Activated CD8-positive, alpha-beta T cell treated with anti-CD3 and anti-CD28 coated beads for 36 hours (primary cell): Measurements from ENCODE around the gene KDM4C. TPM values are rescaled to one million over a fixed set of nuclear protein-coding genes. Genes with fewer than 3 reads are reported as not detected.

Experiments used
- ATAC-seq: fragments of 200-7000 bp; cut with Tn5 transposase; one replicate; pipeline ENCODE4 v1.10.0; 2021; ENCODE audit warnings: mild to moderate bottlenecking, moderate library complexity
- CTCF ChIA-PET: fragments of 350-600 bp; sonication (Branson Sonifier 250); formaldehyde crosslinking; loops from one replicate; lab custom pipeline; 2021; ENCODE audit warnings: antibody characterized with exemption; lab: Charles Lee
- POLR2A ChIA-PET: fragments of 350-600 bp; sonication (Branson Sonifier 250); formaldehyde crosslinking; loops from one replicate; lab custom pipeline; 2021; ENCODE audit warnings: antibody characterized with exemption; lab: Charles Lee
- DNase-seq: peaks from one replicate; pipeline ENCODE4 v3.0.0-alpha.2; 2020
- H3K27ac Mint-ChIP-seq: one replicate; pipeline ENCODE4 v1.8.0; 2021; ENCODE audit warnings: mild to moderate bottlenecking, mixed read lengths
- H3K27me3 Mint-ChIP-seq: one replicate; pipeline ENCODE4 v1.8.0; 2021; ENCODE audit warnings: mixed read lengths
- H3K36me3 Mint-ChIP-seq: one replicate; pipeline ENCODE4 v1.8.0; 2021; ENCODE audit warnings: low read depth, mixed read lengths
- H3K4me1 Mint-ChIP-seq: one replicate; pipeline ENCODE4 v1.8.0; 2021; ENCODE audit warnings: low read depth, mixed read lengths
- H3K4me3 Mint-ChIP-seq: one replicate; pipeline ENCODE4 v1.8.0; 2021; ENCODE audit warnings: mild to moderate bottlenecking, moderate library complexity, mixed read lengths
- H3K9me3 Mint-ChIP-seq: one replicate; pipeline ENCODE4 v1.8.0; 2021; ENCODE audit warnings: mixed read lengths
- intact Hi-C: fragments of 100-400 bp; cut with micrococcal nuclease; formaldehyde crosslinking; loops from one replicate; pipeline ENCODE4 v1.10.0; 2022
- total RNA-seq, 2 experiments: library from RNA; stranded (reverse); gene quantifications; one replicate each; pipeline ENCODE4 v1.2.3, GENCODE V29; 2021
- TF ChIP-seq, protein P1 (sequence below): fragments of 200-600 bp; IDR thresholded peaks from one replicate; pipeline ENCODE4 v1.8.0; 2022; ENCODE audit warnings: antibody characterized with exemption, mild to moderate bottlenecking

The KDM4C gene
- total RNA-seq, 2 experiments from 2014 or later, result 31.1 to 32.9 TPM

DNA sequence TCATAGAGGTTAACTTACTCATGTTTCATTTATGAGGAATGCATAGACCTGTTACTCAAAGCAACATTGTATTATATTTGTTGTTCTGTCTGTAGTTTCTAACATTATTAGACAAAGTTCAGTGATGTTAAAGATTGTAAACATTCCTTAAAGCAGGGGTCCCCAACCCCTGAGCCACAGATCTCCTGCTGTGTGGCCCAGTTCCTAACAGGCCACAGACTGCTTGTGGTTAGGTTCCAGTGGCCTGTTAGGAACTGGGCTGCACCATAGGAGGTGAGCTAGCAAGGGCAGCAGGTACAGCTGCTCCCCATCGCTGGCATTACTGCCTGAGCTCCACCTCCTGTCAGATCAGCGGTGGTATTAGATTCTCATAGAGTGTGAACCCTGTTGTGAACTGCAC, 181.1 kb downstream of the KDM4C start:
- intact Hi-C loops, result no loop called here
- peaks cover 5% of the 10 kb centered on the region for H3K36me3 Mint-ChIP-seq
- ATAC-seq, result no peak
- POLR2A ChIA-PET, result no interaction called here
- H3K9me3 Mint-ChIP-seq, result no peaks in the 10 kb centered on the region
- H3K4me1 Mint-ChIP-seq, result peaks cover 15% of the 10 kb centered on the region
- TF ChIP-seq, protein P1, sequence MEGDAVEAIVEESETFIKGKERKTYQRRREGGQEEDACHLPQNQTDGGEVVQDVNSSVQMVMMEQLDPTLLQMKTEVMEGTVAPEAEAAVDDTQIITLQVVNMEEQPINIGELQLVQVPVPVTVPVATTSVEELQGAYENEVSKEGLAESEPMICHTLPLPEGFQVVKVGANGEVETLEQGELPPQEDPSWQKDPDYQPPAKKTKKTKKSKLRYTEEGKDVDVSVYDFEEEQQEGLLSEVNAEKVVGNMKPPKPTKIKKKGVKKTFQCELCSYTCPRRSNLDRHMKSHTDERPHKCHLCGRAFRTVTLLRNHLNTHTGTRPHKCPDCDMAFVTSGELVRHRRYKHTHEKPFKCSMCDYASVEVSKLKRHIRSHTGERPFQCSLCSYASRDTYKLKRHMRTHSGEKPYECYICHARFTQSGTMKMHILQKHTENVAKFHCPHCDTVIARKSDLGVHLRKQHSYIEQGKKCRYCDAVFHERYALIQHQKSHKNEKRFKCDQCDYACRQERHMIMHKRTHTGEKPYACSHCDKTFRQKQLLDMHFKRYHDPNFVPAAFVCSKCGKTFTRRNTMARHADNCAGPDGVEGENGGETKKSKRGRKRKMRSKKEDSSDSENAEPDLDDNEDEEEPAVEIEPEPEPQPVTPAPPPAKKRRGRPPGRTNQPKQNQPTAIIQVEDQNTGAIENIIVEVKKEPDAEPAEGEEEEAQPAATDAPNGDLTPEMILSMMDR, result no peak
- DNase-seq, result no peak
- H3K4me3 Mint-ChIP-seq, result no peak overlapping the region
- H3K27ac Mint-ChIP-seq, result no peak overlapping the region
- no peaks in the 10 kb centered on the region for H3K27me3 Mint-ChIP-seq
- CTCF ChIA-PET, result no interaction called here

DNA sequence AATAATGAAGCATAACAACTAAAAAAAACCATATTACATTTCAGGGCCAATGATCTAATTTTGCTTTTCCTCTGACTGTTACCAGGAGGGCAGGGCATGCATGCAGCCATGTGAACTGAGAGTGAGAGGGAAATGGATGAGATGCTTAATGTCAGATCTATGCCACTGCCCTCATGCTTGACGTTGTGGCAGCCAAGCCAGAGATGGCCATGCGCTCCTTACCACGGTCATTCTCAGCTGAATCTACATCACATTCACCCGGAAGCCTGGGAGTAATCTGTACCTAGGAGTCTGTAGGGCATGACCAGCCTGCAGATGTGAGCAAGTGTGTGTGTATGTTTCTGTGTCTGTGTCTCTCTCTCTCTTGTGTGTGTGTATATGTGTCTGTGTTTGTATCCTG, 183.7 kb downstream of the KDM4C start:
- Mint-ChIP-seq H3K27ac (no peak overlapping the region), H3K27me3 (no peaks in the 10 kb centered on the region), H3K36me3 (peaks cover 10% of the 10 kb centered on the region), H3K4me3 (no peak overlapping the region), H3K4me1 (peaks cover 19% of the 10 kb centered on the region), H3K9me3 (no peaks in the 10 kb centered on the region)
- intact Hi-C loops, result no loop called here
- POLR2A ChIA-PET, result no interaction called here
- TF ChIP-seq, protein P1, result no peak
- ATAC-seq, result no peak
- no peak for DNase-seq
- CTCF ChIA-PET, result no interaction called here

DNA sequence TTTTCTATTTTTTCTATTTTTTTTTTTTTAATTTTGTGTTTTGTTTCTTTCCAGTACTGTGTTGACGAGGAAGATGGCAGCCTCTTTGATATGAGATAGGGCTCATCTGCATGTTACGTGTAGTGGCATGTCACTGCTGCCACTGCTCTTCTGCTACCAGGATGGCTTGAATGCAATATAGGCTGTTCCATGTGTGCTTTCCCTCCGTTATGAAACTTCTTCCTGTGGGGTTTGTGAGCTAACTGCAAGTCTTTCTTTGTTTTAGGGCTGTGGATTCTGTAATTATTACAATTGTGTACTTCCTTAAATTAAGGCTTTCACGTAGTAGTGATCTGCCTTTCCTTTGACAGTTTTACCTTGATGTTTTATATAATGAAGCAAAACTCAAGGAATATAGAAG, 184.6 kb downstream of the KDM4C start:
- H3K27me3 Mint-ChIP-seq, result no peaks in the 10 kb centered on the region
- CTCF ChIA-PET, result no interaction called here

DNA sequence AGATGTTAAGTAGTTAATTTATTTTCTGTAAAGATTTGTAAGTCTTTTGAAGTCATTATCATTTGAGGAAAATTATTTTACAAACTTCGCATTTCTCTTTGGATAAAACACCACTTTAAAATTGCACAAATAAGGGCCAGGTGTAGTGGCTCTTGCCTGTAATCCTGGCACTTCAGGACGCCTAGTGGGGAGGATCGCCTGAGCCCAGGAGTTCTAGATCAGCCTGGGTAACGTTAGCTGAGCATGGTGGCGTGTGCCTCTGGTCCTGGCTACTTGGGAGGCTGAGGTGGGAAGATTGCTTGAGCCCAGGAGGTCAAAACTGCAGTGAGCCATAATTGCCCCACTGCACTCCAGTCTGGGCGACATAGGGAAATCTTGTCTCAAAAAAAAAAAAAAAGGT, 185.5 kb downstream of the KDM4C start:
- DNase-seq (no peak), ATAC-seq (no peak)
- peaks cover 16% of the 10 kb centered on the region for H3K36me3 Mint-ChIP-seq
- H3K9me3 Mint-ChIP-seq, result no peaks in the 10 kb centered on the region
- CTCF ChIA-PET, result no interaction called here
- H3K4me3 Mint-ChIP-seq, result no peak overlapping the region
- intact Hi-C loops, result no loop called here
- H3K27ac Mint-ChIP-seq, result no peak overlapping the region
- TF ChIP-seq, protein P1, result no peak
- POLR2A ChIA-PET, result no interaction called here
- H3K27me3 Mint-ChIP-seq, result no peaks in the 10 kb centered on the region
- peaks cover 17% of the 10 kb centered on the region for H3K4me1 Mint-ChIP-seq

More for the DNA sequence above, 184.6 kb downstream of the KDM4C start:
- no peak overlapping the region for H3K4me3 Mint-ChIP-seq
- TF ChIP-seq, protein P1, result no peak
- no peak for DNase-seq
- ATAC-seq, result no peak
- intact Hi-C loops, result no loop called here
- H3K9me3 Mint-ChIP-seq, result no peaks in the 10 kb centered on the region
- no peak overlapping the region for H3K27ac Mint-ChIP-seq
- H3K36me3 Mint-ChIP-seq, result peaks cover 10% of the 10 kb centered on the region
- POLR2A ChIA-PET, result no interaction called here
- peaks cover 17% of the 10 kb centered on the region for H3K4me1 Mint-ChIP-seq

DNA sequence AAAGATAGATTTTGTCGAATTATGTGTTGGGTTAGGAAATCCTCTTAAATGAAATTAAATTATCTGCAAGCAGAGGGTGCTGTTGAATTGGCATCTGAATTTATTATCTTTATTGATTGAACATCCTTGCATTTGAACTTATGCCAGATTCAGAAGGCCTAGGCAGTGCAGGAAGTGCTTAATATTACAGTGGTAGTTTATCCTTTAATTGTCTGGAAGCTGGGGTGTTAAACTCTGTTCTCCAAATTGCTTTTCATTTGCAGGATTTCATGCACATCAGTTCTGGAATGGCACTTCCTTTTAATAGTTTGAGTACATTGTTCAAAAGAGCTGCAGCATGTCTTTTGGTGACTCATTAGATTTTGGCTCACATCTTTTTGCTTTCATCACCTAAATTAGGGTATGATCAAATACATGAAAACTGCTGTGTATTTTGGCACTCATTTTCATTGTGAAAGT, 186.3 kb downstream of the KDM4C start:
- intact Hi-C loops, result no loop called here
- no peak overlapping the region for H3K27ac Mint-ChIP-seq
- ChIA-PET CTCF (interaction anchor here (1.4 to 1.8 kb wide), 3 partner anchors 10 to 117 kb away, joined by 3 to 10 read pairs (median 4); no protein-coding TSS in a partner anchor), POLR2A (no interaction called here)
- ATAC-seq (no peak), DNase-seq (no peak)
- H3K36me3 Mint-ChIP-seq, result peaks cover 13% of the 10 kb centered on the region
- no peaks in the 10 kb centered on the region for H3K9me3 Mint-ChIP-seq
- no peaks in the 10 kb centered on the region for H3K27me3 Mint-ChIP-seq
- H3K4me1 Mint-ChIP-seq, result peaks cover 15% of the 10 kb centered on the region
- H3K4me3 Mint-ChIP-seq, result no peak overlapping the region
- TF ChIP-seq, protein P1, result no peak
